ENCODE measurements around the gene NUDT5.

NUDT5 gene

DNA sequence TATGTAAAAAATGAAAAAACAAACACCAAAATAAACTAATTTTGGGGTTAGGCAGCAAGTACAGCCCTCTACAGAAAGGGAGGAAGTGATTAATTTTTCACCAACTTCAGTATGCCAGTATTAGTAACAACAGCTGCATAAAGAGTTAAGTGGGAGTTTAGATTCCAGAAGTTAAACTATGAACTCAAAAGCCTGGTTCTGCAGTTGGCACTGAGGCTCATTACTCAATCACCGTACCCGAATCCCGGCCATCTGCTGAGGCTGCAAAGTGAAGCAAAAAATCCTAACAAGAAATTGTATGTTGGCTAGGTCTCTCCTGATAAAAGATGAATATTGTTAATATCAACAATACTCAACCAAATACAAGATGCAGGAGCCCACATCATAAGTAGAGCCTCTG is 4.0 kb downstream of the NUDT5 start:
- no peak overlapping the region for H3K4me3 ChIP-seq (ENCODE audit: low read depth, low read length)
- TF ChIP-seq, protein P1, sequence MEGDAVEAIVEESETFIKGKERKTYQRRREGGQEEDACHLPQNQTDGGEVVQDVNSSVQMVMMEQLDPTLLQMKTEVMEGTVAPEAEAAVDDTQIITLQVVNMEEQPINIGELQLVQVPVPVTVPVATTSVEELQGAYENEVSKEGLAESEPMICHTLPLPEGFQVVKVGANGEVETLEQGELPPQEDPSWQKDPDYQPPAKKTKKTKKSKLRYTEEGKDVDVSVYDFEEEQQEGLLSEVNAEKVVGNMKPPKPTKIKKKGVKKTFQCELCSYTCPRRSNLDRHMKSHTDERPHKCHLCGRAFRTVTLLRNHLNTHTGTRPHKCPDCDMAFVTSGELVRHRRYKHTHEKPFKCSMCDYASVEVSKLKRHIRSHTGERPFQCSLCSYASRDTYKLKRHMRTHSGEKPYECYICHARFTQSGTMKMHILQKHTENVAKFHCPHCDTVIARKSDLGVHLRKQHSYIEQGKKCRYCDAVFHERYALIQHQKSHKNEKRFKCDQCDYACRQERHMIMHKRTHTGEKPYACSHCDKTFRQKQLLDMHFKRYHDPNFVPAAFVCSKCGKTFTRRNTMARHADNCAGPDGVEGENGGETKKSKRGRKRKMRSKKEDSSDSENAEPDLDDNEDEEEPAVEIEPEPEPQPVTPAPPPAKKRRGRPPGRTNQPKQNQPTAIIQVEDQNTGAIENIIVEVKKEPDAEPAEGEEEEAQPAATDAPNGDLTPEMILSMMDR (IDR thresholded peaks at IDR 0.05; ENCODE audit: borderline replicate concordance, insufficient read depth, low read depth, low read length) = no peak

- TF ChIP-seq, protein P1 (IDR thresholded peaks at IDR 0.05; ENCODE audit: borderline replicate concordance, insufficient read depth, low read depth, low read length) = no peak
- H3K4me3 ChIP-seq (ENCODE audit: low read depth, low read length) = no peak overlapping the region
Observed at GRCh38 chr10:12189426-12189825, 6.3 kb downstream of the NUDT5 start.

GRCh38 chr10:12188656-12189055 is 7.0 kb downstream of the NUDT5 start:
- TF ChIP-seq, protein P1 (IDR thresholded peaks at IDR 0.05; ENCODE audit: borderline replicate concordance, insufficient read depth, low read depth, low read length) = no peak
- H3K4me3 ChIP-seq (ENCODE audit: low read depth, low read length) = no peak overlapping the region

- no peak overlapping the region for H3K4me3 ChIP-seq (ENCODE audit: low read depth, low read length)
- TF ChIP-seq, protein P1 (IDR thresholded peaks at IDR 0.05; ENCODE audit: borderline replicate concordance, insufficient read depth, low read depth, low read length) = no peak
Observed at GRCh38 chr10:12187321-12187905, 8.3 kb downstream of the NUDT5 start.

GRCh38 chr10:12186323-12186722 is 9.4 kb downstream of the NUDT5 start:
- no peak overlapping the region for H3K4me3 ChIP-seq (ENCODE audit: low read depth, low read length)
- TF ChIP-seq, protein P1 (IDR thresholded peaks at IDR 0.05; ENCODE audit: borderline replicate concordance, insufficient read depth, low read depth, low read length) = no peak

- TF ChIP-seq, protein P1 (IDR thresholded peaks at IDR 0.05; ENCODE audit: borderline replicate concordance, insufficient read depth, low read depth, low read length) = no peak
- H3K4me3 ChIP-seq (ENCODE audit: low read depth, low read length) = no peak overlapping the region
Observed at GRCh38 chr10:12184165-12184564, 11.5 kb downstream of the NUDT5 start.

DNA sequence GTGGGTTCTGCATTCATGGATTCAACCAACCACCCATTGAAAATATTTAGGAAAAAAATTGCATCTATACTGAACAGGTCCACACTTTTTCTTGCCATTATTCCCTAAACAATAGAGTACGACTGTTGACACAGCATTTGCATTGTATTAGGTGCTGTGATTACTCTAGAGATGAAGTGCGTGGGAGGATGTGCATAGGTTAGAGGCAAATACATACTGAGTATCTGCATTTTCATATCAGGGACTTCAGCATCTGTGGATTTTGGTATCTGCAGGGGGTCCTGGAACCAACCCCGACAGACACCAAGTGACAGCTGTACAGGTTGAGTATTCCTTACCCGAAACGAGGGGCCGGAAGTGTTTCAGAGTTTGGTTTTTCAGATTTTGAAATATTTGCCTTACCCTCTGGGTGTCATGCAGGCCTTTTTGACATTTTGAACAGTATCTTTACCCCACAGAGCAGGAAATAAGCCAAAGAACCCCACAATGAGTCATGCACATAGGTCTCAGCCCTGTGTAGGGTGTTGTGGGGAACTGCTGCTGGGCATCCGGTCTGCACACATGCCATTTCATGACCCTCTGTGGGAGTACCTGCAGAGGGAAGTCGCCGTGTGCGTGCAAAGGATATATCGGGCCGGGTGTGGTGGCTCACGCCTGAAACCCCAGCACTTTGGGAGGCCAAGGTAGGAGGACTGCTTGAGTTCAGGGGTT is 14.5 kb downstream of the NUDT5 start:
- H3K4me3 ChIP-seq (ENCODE audit: low read depth, low read length) = no peak overlapping the region
- TF ChIP-seq, protein P1 (IDR thresholded peaks at IDR 0.05; ENCODE audit: borderline replicate concordance, insufficient read depth, low read depth, low read length) = no peak

All from GM12875 (cell line).